A549 (cell line): ENCODE data around the gene ERAP2. TPM values are rescaled to one million over a fixed set of nuclear protein-coding genes. Genes with fewer than 3 reads are reported as not detected.

Source experiments
- ATAC-seq, 2 experiments: fragments of 200-7000 bp in 1 of 2; fragments of >200 bp in 1 of 2; cut with Nextera tagmentation in 1 of 2; cut with Tn5 transposase in 1 of 2; 3 replicates each; pipeline versions ENCODE4 v1.8.0 to v1.9.1; 2018 to 2020; ENCODE audit warnings: mild to moderate bottlenecking in 1 of 2, moderate library complexity in 1 of 2
- CTCF ChIA-PET: fragments of 300-600 bp; sonication (Branson Sonifier 250); formaldehyde crosslinking; extraction: SDS; loops from one replicate; lab custom pipeline; 2021; ENCODE audit warnings: antibody characterized with exemption, inconsistent platforms; lab: Yijun Ruan, JAX
- POLR2A ChIA-PET: fragments of 350-600 bp; formaldehyde crosslinking; extraction: SDS; loops from one replicate; lab custom pipeline; 2021; ENCODE audit warnings: antibody characterized with exemption, inconsistent platforms; lab: Yijun Ruan, JAX
- DNase-seq, 2 experiments: peaks; one replicate each; pipeline versions ENCODE4 v3.0.0 to v3.0.0-alpha.2; 2011 to 2016; ENCODE audit warnings: low read depth in 1 of 2, low spot score in 1 of 2
- FAIRE-seq: peaks from 2 replicates; lab custom pipeline; 2011; peaks lifted over from hg19 to GRCh38; lab: Jason Lieb, UNC
- H3K27ac ChIP-seq, 2 experiments: fragments of >200 bp; sonication (Bioruptor Twin); formaldehyde crosslinking; 3 replicates each; pipeline ENCODE4 v1.5.1; 2016 to 2017
- H3K4me1 ChIP-seq: fragments of >200 bp; sonication (Bioruptor Twin); formaldehyde crosslinking; 3 replicates; pipeline ENCODE4 v1.6.1; 2016
- H3K4me2 ChIP-seq: fragments of >200 bp; sonication (Bioruptor Twin); formaldehyde crosslinking; 3 replicates; pipeline ENCODE4 v1.6.1; 2016
- H3K4me3 ChIP-seq: fragments of >200 bp; sonication (Bioruptor Twin); formaldehyde crosslinking; 3 replicates; pipeline ENCODE4 v1.5.1; 2016
- H3K9me3 ChIP-seq: fragments of >200 bp; sonication (Bioruptor Twin); formaldehyde crosslinking; 3 replicates; pipeline ENCODE4 v1.6.1; 2016
- BCL3 ChIP-seq: fragments of >200 bp; sonication (Bioruptor Twin); formaldehyde crosslinking; IDR thresholded peaks from 3 replicates; pipeline ENCODE4 v1.6.1; 2016
- CBX8 ChIP-seq: fragments of 200-600 bp; sonication (generic); IDR thresholded peaks from 2 replicates; pipeline ENCODE4 v1.6.1; 2016
- CEBPB ChIP-seq, 2 experiments: fragments of >200 bp in 1 of 2; sonication (Bioruptor Twin) in 1 of 2; formaldehyde crosslinking in 1 of 2; IDR thresholded peaks; 2 replicates each; pipeline ENCODE4 v1.6.1; 2012 to 2016
- CTCF ChIP-seq: fragments of >200 bp; sonication (Bioruptor Twin); formaldehyde crosslinking; IDR thresholded peaks from 3 replicates; pipeline ENCODE4 v1.5.1; 2016
- ELK1 ChIP-seq: fragments of 150-350 bp; IDR thresholded peaks from 2 replicates; pipeline ENCODE4 v1.6.1; 2014; ENCODE audit warnings: low read depth, mild to moderate bottlenecking, low read length
- HDAC2 ChIP-seq: fragments of 200-600 bp; sonication (generic); IDR thresholded peaks from 2 replicates; pipeline ENCODE4 v1.6.1; 2016
- HEYL ChIP-seq: fragments of 250-450 bp; sonication (Bioruptor Pico); IDR thresholded peaks from 2 replicates; pipeline ENCODE4 v1.8.0; 2021; ENCODE audit warnings: mild to moderate bottlenecking, moderate library complexity
- HOXB5 ChIP-seq: fragments of 250-450 bp; sonication (Bioruptor Pico); IDR thresholded peaks from 2 replicates; pipeline ENCODE4 v1.5.0; 2020; ENCODE audit warnings: mild to moderate bottlenecking, moderate library complexity
- JUN ChIP-seq, 2 experiments: fragments of >200 bp; sonication (Bioruptor Twin); formaldehyde crosslinking; IDR thresholded peaks; 2 replicates in 1 of 2; 3 replicates in 1 of 2; pipeline ENCODE4 v1.6.1; 2016 to 2017
- JUNB ChIP-seq: fragments of >200 bp; sonication (Bioruptor Twin); formaldehyde crosslinking; IDR thresholded peaks from 2 replicates; pipeline ENCODE4 v1.6.1; 2016
- KDM1A ChIP-seq: fragments of 200-600 bp; sonication (generic); IDR thresholded peaks from 2 replicates; pipeline ENCODE4 v1.6.1; 2016; ENCODE audit warnings: low read depth, mild to moderate bottlenecking
- MAFK ChIP-seq: fragments of 450-650 bp; IDR thresholded peaks from 2 replicates; pipeline ENCODE4 v1.6.1; 2014; ENCODE audit not compliant: partially characterized antibody
- MAZ ChIP-seq: fragments of 150-350 bp; IDR thresholded peaks from 2 replicates; pipeline ENCODE4 v1.6.1; 2014; ENCODE audit warnings: antibody characterized with exemption, low read depth, low read length, borderline replicate concordance
- MYC ChIP-seq: IDR thresholded peaks from 2 replicates; pipeline ENCODE4 v1.6.1; 2012; ENCODE audit warnings: mild to moderate bottlenecking, inconsistent platforms, low read length, improper control_type of control experiment, borderline replicate concordance
- NFE2L2 ChIP-seq: fragments of 150-350 bp; conservative IDR thresholded peaks from 2 replicates; pipeline ENCODE4 v1.6.1; 2014; ENCODE audit warnings: low read length
- RAD21 ChIP-seq, 2 experiments: fragments of >200 bp in 1 of 2; sonication (Bioruptor Twin) in 1 of 2; formaldehyde crosslinking in 1 of 2; IDR thresholded peaks in 1 of 2; conservative IDR thresholded peaks in 1 of 2; 2 replicates in 1 of 2; 3 replicates in 1 of 2; pipeline ENCODE4 v1.6.1; 2012 to 2018; ENCODE audit warnings: inconsistent platforms in 1 of 2
- SMC3 ChIP-seq: fragments of >200 bp; sonication (Bioruptor Twin); formaldehyde crosslinking; IDR thresholded peaks from 3 replicates; pipeline ENCODE4 v1.6.1; 2018; ENCODE audit warnings: inconsistent platforms
- SREBF2 ChIP-seq: fragments of 450-650 bp; IDR thresholded peaks from 2 replicates; pipeline ENCODE4 v1.6.1; 2014; ENCODE audit warnings: mild to moderate bottlenecking, moderate library complexity
- TFCP2L1 ChIP-seq: fragments of 250-450 bp; sonication (Bioruptor Pico); IDR thresholded peaks from 2 replicates; pipeline ENCODE4 v1.5.0; 2021; ENCODE audit warnings: mild to moderate bottlenecking
- WGBS: methylation state at CpG from one replicate; pipeline ENCODE4 v1.1.6; 2017; ENCODE audit errors: missing lambda C conversion rate; 5-methylcytosine and 5-hydroxymethylcytosine counted together
- polyA plus RNA-seq, 4 experiments: library from polyadenylated mRNA; depleted of rRNA in 3 of 4; stranded (reverse); fragments of >200 nt; fragmentation: RNase III in 1 of 4; extraction: RNeasy Plus Mini Kit Qiagen cat#74134 plus additional on column Dnase treatment in 1 of 4; gene quantifications; 2 replicates in 3 of 4; 3 replicates in 1 of 4; pipeline ENCODE4 v1.2.3, GENCODE V29; 2011 to 2017
- TF ChIP-seq, protein P1 (sequence below): fragments of 250-450 bp; sonication (Bioruptor Pico); IDR thresholded peaks from 2 replicates; pipeline ENCODE4 v1.5.0; 2020; ENCODE audit warnings: low read depth, mild to moderate bottlenecking, moderate library complexity
- TF ChIP-seq, protein P2 (sequence below): fragments of 200-600 bp; sonication (generic); IDR thresholded peaks from 2 replicates; pipeline ENCODE4 v1.6.1; 2016; ENCODE audit warnings: antibody characterized with exemption, mild to moderate bottlenecking, moderate library complexity

ERAP2 gene
- polyA plus RNA-seq, 2 of the 4 experiments (the other 2 are of a cell fraction), result 1.0 to 2.2 TPM

DNA sequence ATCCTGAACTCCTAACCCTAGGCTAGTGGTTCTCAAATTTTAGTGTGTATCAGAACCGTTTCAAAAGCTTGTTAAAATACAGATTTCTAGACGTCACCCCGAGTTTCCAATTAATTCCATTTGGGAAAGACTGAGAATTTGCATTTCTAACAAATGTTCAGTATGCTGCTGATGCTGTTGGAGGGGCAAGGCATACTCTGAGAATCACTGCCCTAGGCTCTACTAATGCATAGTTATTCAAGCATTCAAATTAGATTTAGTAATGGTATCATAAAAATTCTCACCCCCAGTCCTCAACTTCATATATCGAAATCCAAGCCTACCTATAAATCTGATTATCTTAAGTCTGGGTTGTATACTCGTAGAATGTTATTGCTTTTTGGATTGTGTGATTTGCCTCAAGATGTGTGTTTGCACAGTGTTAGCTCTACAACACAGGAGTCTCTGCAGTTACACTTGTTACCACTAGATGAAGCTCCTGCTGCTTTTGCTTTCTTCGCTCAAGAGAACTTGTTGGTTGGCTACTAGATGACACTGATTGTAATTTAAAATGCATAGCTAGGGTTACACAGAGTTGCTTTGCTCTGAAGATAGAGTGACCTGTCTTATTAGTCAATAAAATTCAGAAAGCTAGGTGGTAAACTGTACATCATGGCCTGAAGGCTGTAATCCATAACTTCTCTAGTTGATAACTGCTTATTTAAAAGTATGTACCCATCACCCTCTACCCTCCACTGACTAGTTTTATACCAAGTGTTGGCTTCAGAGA is 7.5 kb upstream of the ERAP2 start (continued):
- TF ChIP-seq SMC3 (peak; percentile 82), MAFK (no peak), CEBPB (IDR thresholded peaks at IDR 0.05) (no peak), RAD21 (conservative IDR thresholded peaks at IDR 0.05 in 1 of 2, IDR thresholded peaks at IDR 0.05 in 1 of 2) (peak; percentile 84 to 92), JUN (IDR thresholded peaks at IDR 0.05) (no peak), MYC (no peak)

GRCh38 chr5:96869372-96869641 is 7.0 kb upstream of the ERAP2 start:
- no peak for FAIRE-seq
- CTCF ChIA-PET, result interaction anchor here (0.7 to 5.0 kb wide), 38 partner anchors 7 to 1088 kb away, joined by 3 to 30 read pairs (median 3); partner anchors contain the start of genes ERAP1, ERAP2, LIX1 and LNPEP
- no peak for TF ChIP-seq SREBF2
- TF ChIP-seq MAFK, result peak; percentile 67
- TF ChIP-seq, all 56 proteins: peak for 1
- DNase-seq (no peak), ATAC-seq (no peak)
- POLR2A ChIA-PET, result interaction anchor here (1.0 to 1.2 kb wide), 2 partner anchors 61 to 67 kb away, joined by 3 to 4 read pairs; partner anchors contain the start of gene LNPEP
- Histone ChIP-seq H3K27ac (no peak overlapping the region), H3K4me2 (no peak overlapping the region), H3K9me3 (no peaks in the 10 kb centered on the region), H3K4me3 (no peak overlapping the region), H3K4me1 (no peaks in the 10 kb centered on the region)

DNA sequence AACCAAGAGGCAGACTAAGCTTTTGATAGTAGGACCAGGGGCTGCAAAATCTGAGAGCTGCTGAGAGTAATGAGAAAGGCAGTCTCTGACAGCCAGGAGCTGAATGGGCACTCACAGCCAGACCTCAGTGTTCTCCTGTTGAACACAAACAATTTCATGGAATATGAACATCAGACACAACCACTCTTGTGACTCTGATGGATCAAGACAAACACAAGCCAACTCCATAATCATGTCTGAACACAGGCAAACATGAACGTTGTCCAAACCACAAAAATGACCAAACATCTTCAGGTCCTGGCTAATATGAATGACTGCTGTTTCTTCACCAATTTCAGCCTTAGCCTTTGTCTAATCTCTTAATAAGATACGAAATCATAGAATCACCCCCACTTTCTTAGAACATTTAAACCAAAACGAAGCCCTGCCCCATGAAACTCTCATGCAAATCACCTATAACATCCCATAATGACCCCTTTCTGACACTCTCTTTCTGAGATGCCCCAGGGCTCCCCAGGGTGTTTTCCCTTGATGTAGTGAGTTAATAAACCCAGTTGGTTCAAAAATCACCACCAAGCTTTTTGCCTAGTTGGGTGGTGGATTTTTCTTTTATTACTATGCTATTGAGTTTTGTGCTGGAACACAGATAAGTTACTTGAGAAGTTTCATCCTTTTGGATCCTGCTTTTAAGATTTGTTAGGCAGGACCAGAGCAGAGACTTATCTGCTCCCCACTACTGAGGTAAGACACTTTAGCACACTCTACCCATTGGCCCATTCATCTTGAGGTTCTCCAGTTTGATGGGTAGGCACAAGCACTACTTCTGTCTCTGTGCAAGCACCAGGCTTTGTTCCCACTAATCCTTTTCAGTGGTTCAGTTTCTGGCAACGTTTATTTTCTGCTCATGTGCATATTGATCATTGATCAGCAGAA is 5.9 kb upstream of the ERAP2 start:
- Histone ChIP-seq H3K9me3 (no peaks in the 10 kb centered on the region), H3K4me1 (no peaks in the 10 kb centered on the region), H3K4me2 (no peak overlapping the region), H3K4me3 (no peak overlapping the region), H3K27ac (no peak overlapping the region)
- CTCF ChIA-PET, result interaction anchor here (1.1 to 5.0 kb wide), 11 partner anchors 12 to 292 kb away, joined by 3 to 30 read pairs (median 7); partner anchors contain the start of gene LIX1
- 16% methylated on average over 4 of the region's 4 CpGs for WGBS
- TF ChIP-seq ELK1 (no peak), HOXB5 (CRISPR knock-in tag) (no peak), BCL3 (no peak), HEYL (CRISPR knock-in tag) (no peak), TFCP2L1 (CRISPR knock-in tag) (no peak), CTCF (no peak), MAZ (no peak), KDM1A (no peak), JUNB (no peak), NFE2L2 (no peak), CBX8 (no peak), HDAC2 (no peak)
- TF ChIP-seq, protein P1, sequence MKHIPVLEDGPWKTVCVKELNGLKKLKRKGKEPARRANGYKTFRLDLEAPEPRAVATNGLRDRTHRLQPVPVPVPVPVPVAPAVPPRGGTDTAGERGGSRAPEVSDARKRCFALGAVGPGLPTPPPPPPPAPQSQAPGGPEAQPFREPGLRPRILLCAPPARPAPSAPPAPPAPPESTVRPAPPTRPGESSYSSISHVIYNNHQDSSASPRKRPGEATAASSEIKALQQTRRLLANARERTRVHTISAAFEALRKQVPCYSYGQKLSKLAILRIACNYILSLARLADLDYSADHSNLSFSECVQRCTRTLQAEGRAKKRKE (CRISPR knock-in tag), result no peak
- TF ChIP-seq, protein P2, sequence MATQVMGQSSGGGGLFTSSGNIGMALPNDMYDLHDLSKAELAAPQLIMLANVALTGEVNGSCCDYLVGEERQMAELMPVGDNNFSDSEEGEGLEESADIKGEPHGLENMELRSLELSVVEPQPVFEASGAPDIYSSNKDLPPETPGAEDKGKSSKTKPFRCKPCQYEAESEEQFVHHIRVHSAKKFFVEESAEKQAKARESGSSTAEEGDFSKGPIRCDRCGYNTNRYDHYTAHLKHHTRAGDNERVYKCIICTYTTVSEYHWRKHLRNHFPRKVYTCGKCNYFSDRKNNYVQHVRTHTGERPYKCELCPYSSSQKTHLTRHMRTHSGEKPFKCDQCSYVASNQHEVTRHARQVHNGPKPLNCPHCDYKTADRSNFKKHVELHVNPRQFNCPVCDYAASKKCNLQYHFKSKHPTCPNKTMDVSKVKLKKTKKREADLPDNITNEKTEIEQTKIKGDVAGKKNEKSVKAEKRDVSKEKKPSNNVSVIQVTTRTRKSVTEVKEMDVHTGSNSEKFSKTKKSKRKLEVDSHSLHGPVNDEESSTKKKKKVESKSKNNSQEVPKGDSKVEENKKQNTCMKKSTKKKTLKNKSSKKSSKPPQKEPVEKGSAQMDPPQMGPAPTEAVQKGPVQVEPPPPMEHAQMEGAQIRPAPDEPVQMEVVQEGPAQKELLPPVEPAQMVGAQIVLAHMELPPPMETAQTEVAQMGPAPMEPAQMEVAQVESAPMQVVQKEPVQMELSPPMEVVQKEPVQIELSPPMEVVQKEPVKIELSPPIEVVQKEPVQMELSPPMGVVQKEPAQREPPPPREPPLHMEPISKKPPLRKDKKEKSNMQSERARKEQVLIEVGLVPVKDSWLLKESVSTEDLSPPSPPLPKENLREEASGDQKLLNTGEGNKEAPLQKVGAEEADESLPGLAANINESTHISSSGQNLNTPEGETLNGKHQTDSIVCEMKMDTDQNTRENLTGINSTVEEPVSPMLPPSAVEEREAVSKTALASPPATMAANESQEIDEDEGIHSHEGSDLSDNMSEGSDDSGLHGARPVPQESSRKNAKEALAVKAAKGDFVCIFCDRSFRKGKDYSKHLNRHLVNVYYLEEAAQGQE, result no peak
- ATAC-seq (no peak), FAIRE-seq (no peak), DNase-seq (no peak)
- POLR2A ChIA-PET, result interaction anchor here (1.2 kb wide), 1 partner anchor 66 kb away, joined by 3 read pairs; the partner anchor contains the start of gene LNPEP
